SK-N-SH treated with all-trans-retinoic acid at 6 μM for 48 hours (cell line): ENCODE results near the gene RNF112.

Experiments used
- ATAC-seq: fragments of 200-7000 bp; cut with Tn5 transposase; 3 replicates; pipeline ENCODE4 v1.9.1; 2020; ENCODE audit warnings: mild to moderate bottlenecking, moderate library complexity
- ARNTL ChIP-seq: fragments of 450-650 bp; formaldehyde crosslinking; IDR thresholded peaks from 2 replicates; pipeline ENCODE4 v1.5.0; 2020; ENCODE audit warnings: low read depth, mild to moderate bottlenecking, moderate library complexity, borderline replicate concordance
- CSDC2 ChIP-seq: fragments of 250-450 bp; sonication (Bioruptor Pico); IDR thresholded peaks from 2 replicates; pipeline ENCODE4 v1.5.0; 2020; ENCODE audit warnings: mild to moderate bottlenecking, moderate library complexity
- ESRRG ChIP-seq: fragments of 250-450 bp; sonication (Bioruptor Pico); IDR thresholded peaks from 2 replicates; pipeline ENCODE4 v1.6.1; 2021; ENCODE audit warnings: mild to moderate bottlenecking
- ISL1 ChIP-seq: fragments of 250-450 bp; sonication (Bioruptor Pico); IDR thresholded peaks from 2 replicates; pipeline ENCODE4 v2.1.2; 2022; ENCODE audit warnings: mild to moderate bottlenecking, moderate library complexity
- PPARA ChIP-seq: fragments of 250-450 bp; sonication (Bioruptor Pico); IDR thresholded peaks from 2 replicates; pipeline ENCODE4 v1.5.0; 2020; ENCODE audit warnings: mild to moderate bottlenecking, borderline replicate concordance
- SNAI2 ChIP-seq: fragments of 250-450 bp; sonication (Bioruptor Pico); IDR thresholded peaks from 2 replicates; pipeline ENCODE4 v1.5.0; 2020; ENCODE audit warnings: mild to moderate bottlenecking, moderate library complexity
- TCF4 ChIP-seq: fragments of 250-450 bp; sonication (Bioruptor Pico); IDR thresholded peaks from 2 replicates; pipeline ENCODE4 v1.8.0; 2021; ENCODE audit warnings: mild to moderate bottlenecking, moderate library complexity, borderline replicate concordance
- ZC3H10 ChIP-seq: fragments of 250-450 bp; sonication (Bioruptor Pico); IDR thresholded peaks from 2 replicates; pipeline ENCODE4 v1.5.1; 2021; ENCODE audit warnings: mild to moderate bottlenecking, moderate library complexity
- ZFP3 ChIP-seq: fragments of 250-450 bp; sonication (Bioruptor Pico); IDR thresholded peaks from 2 replicates; pipeline ENCODE4 v1.5.0; 2020; ENCODE audit warnings: mild to moderate bottlenecking, moderate library complexity
- TF ChIP-seq, protein P1 (sequence below): fragments of 250-450 bp; sonication (Bioruptor Pico); IDR thresholded peaks from 2 replicates; pipeline ENCODE4 v1.5.0; 2020; ENCODE audit warnings: mild to moderate bottlenecking, moderate library complexity
- TF ChIP-seq, protein P2 (sequence below): fragments of 250-450 bp; sonication (Bioruptor Pico); IDR thresholded peaks from 2 replicates; pipeline ENCODE4 v1.8.0; 2020; ENCODE audit warnings: mild to moderate bottlenecking, moderate library complexity, borderline replicate concordance
- TF ChIP-seq, protein P3 (sequence below): fragments of 250-450 bp; sonication (Bioruptor Pico); IDR thresholded peaks from 2 replicates; pipeline ENCODE4 v1.5.1; 2020; ENCODE audit warnings: low read depth, mild to moderate bottlenecking, moderate library complexity
- TF ChIP-seq, protein P4 (sequence below): fragments of 250-450 bp; sonication (Bioruptor Pico); IDR thresholded peaks from 2 replicates; pipeline ENCODE4 v1.5.1; 2021; ENCODE audit warnings: mild to moderate bottlenecking, moderate library complexity

The RNF112 gene

DNA sequence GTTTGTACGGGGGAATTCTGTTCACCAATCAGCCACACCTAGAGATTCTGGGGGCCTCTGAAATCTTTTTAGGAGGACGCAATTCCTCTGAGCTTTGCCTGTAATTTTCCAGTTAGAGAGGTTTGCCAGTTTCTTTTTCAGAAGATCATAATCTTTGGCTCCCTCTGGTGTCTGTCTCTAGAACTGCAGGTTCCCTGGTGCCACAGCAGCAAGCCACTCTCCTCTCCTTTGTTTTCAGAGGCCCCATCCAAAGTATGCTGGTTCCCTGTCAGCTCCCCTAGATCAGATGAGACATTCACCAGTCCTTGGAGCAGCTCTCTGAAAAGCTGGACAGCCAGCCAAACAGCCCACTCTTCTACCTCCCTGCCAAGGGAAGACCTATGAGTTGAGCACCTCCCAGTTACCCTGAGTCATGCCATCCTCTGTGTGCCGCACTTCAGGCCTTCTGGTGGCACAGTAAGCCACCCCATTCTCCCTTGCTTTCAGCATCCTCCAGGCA, 36.1 kb downstream of the RNF112 start:
- TF ChIP-seq ESRRG (CRISPR knock-in tag) (no peak), ZFP3 (CRISPR knock-in tag) (no peak), CSDC2 (CRISPR knock-in tag) (no peak), SNAI2 (CRISPR knock-in tag) (no peak), TCF4 (CRISPR knock-in tag) (no peak), ARNTL (no peak), ZC3H10 (no peak)
- TF ChIP-seq, protein P1, sequence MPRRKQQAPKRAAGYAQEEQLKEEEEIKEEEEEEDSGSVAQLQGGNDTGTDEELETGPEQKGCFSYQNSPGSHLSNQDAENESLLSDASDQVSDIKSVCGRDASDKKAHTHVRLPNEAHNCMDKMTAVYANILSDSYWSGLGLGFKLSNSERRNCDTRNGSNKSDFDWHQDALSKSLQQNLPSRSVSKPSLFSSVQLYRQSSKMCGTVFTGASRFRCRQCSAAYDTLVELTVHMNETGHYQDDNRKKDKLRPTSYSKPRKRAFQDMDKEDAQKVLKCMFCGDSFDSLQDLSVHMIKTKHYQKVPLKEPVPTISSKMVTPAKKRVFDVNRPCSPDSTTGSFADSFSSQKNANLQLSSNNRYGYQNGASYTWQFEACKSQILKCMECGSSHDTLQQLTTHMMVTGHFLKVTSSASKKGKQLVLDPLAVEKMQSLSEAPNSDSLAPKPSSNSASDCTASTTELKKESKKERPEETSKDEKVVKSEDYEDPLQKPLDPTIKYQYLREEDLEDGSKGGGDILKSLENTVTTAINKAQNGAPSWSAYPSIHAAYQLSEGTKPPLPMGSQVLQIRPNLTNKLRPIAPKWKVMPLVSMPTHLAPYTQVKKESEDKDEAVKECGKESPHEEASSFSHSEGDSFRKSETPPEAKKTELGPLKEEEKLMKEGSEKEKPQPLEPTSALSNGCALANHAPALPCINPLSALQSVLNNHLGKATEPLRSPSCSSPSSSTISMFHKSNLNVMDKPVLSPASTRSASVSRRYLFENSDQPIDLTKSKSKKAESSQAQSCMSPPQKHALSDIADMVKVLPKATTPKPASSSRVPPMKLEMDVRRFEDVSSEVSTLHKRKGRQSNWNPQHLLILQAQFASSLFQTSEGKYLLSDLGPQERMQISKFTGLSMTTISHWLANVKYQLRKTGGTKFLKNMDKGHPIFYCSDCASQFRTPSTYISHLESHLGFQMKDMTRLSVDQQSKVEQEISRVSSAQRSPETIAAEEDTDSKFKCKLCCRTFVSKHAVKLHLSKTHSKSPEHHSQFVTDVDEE (CRISPR knock-in tag): no peak
- TF ChIP-seq, protein P2, sequence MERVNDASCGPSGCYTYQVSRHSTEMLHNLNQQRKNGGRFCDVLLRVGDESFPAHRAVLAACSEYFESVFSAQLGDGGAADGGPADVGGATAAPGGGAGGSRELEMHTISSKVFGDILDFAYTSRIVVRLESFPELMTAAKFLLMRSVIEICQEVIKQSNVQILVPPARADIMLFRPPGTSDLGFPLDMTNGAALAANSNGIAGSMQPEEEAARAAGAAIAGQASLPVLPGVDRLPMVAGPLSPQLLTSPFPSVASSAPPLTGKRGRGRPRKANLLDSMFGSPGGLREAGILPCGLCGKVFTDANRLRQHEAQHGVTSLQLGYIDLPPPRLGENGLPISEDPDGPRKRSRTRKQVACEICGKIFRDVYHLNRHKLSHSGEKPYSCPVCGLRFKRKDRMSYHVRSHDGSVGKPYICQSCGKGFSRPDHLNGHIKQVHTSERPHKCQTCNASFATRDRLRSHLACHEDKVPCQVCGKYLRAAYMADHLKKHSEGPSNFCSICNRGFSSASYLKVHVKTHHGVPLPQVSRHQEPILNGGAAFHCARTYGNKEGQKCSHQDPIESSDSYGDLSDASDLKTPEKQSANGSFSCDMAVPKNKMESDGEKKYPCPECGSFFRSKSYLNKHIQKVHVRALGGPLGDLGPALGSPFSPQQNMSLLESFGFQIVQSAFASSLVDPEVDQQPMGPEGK (CRISPR knock-in tag): no peak
- TF ChIP-seq, protein P3, sequence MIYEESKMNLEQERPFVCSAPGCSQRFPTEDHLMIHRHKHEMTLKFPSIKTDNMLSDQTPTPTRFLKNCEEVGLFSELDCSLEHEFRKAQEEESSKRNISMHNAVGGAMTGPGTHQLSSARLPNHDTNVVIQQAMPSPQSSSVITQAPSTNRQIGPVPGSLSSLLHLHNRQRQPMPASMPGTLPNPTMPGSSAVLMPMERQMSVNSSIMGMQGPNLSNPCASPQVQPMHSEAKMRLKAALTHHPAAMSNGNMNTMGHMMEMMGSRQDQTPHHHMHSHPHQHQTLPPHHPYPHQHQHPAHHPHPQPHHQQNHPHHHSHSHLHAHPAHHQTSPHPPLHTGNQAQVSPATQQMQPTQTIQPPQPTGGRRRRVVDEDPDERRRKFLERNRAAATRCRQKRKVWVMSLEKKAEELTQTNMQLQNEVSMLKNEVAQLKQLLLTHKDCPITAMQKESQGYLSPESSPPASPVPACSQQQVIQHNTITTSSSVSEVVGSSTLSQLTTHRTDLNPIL: no peak
- TF ChIP-seq, protein P4, sequence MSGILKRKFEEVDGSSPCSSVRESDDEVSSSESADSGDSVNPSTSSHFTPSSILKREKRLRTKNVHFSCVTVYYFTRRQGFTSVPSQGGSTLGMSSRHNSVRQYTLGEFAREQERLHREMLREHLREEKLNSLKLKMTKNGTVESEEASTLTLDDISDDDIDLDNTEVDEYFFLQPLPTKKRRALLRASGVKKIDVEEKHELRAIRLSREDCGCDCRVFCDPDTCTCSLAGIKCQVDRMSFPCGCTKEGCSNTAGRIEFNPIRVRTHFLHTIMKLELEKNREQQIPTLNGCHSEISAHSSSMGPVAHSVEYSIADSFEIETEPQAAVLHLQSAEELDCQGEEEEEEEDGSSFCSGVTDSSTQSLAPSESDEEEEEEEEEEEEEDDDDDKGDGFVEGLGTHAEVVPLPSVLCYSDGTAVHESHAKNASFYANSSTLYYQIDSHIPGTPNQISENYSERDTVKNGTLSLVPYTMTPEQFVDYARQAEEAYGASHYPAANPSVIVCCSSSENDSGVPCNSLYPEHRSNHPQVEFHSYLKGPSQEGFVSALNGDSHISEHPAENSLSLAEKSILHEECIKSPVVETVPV: no peak
- peak; percentile 54 for ATAC-seq

DNA sequence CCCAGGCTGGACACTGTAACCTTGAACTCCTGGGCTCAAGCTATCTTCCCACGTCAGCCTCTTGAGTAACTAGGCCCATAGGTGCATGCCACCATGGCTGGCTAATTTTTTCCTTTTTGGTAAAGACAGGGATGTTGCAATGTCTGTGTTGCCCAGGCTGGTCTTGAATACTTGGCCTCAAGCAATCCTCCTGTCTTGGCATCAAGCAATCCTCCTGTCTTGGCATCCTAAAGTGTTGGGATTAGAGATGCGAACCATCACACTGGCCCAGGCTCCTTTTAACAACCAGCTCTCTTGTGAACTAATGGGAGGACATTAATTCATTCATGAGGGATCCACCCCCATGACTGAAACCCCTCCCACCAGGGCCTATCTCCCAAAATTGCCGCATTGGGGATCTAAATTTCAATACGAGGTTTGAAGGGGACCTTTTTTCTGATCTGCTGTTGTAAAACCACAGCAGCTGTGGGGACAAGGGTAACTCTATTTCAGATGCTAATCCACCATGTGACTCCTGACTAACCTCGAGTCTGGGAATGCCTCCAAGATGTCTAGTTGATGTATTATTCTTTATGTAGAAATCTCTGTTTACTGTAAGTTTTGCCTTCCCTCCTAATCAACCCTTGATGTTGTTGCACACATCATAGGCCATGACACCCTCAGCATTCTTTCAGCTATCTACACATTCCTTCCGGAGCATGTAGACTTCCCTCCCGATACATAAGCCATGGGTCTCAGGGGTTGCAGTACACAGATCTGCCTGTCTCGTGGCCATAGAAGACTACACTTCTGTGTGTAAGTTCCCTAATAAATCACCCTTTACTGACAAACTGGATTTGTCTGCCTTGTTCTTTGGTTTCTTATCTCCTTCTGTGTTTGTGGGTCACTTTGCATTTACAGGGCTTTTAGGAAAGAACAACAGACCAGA, 37.6 kb downstream of the RNF112 start:
- TF ChIP-seq ISL1 (CRISPR knock-in tag) (peak; percentile 65), PPARA (CRISPR knock-in tag) (no peak), SNAI2 (CRISPR knock-in tag) (0 out of 2 replicates have a peak, but pooled peaks have one; percentile 40)
- TF ChIP-seq, protein P2 (CRISPR knock-in tag): no peak
- TF ChIP-seq, protein P1 (CRISPR knock-in tag): peak; percentile 54; the same call in 1 of the 2 replicates
- TF ChIP-seq, protein P3: peak; percentile 34; the same call in 1 of the 2 replicates
- ATAC-seq: peak; percentile 97
